Measurements from ENCODE around the gene KCNIP1. TPM values are rescaled to one million over a fixed set of nuclear protein-coding genes. Genes with fewer than 3 reads are reported as not detected.

The KCNIP1 gene
- total and polyA plus RNA-seq, 2 of the 13 experiments (the other 11 are each of a cell fraction or from before 2014, with no cell fraction given), result not detected

- in situ Hi-C loops (cut with HindIII; ENCODE audit: extremely low pct_ligation_motif_present, low pct_unique_long_range_greater_than_20kb) (no loop called here), intact Hi-C loops (cut with micrococcal nuclease; ENCODE audit: unreplicated experiment) (no loop called here)
- FAIRE-seq, result no peak
- no peak for ATAC-seq
- H3K9ac ChIP-seq (ENCODE audit: insufficient read depth, low read depth, low read length), result no peak overlapping the region
- no peaks in the 10 kb centered on the region for H3K36me3 ChIP-seq (replicated peaks in 1 of 2; ENCODE audit: control insufficient read depth in 1 of 2, insufficient read depth in 2 of 2, low read length in 2 of 2)
- CTCF ChIA-PET (ENCODE audit: low intra/inter-chr PET ratio, low total read pairs), result no interaction called here
- H3K4me3 ChIP-seq (replicated peaks in 1 of 3; ENCODE audit: insufficient read depth in 1 of 3, low read depth in 2 of 3, low read length in 3 of 3), result no peak overlapping the region
- no peaks in the 10 kb centered on the region for H3K4me1 ChIP-seq (ENCODE audit: insufficient read depth, low read length)
- peak overlapping the region; percentile 38 for H2AFZ ChIP-seq (ENCODE audit: low read length)
- H3K4me2 ChIP-seq (ENCODE audit: low read depth, low read length), result no peak overlapping the region
- no peak overlapping the region for H3K27ac ChIP-seq (ENCODE audit: extremely low read length, insufficient read depth, low read length)
- no peaks in the 10 kb centered on the region for H3K79me2 ChIP-seq (ENCODE audit: insufficient read depth, low read length)
- POLR2A ChIA-PET, result no interaction called here
- H3K27me3 ChIP-seq (ENCODE audit: control insufficient read depth in 1 of 2, insufficient read depth in 2 of 2, low read length in 2 of 2), result 0 out of 5 replicates have a peak, but pooled peaks cover 0 to 11% of the 10 kb centered on the region in 2 experiments
- BruUV-seq (replicated peaks), result no TSS peak
- 5% methylated on average over 7 of the region's 7 CpGs for WGBS (ENCODE audit: low lambda C conversion rate)
- no peak for DNase-seq (ENCODE audit: low spot score)
- no peaks in the 10 kb centered on the region for H4K20me1 ChIP-seq (ENCODE audit: insufficient read depth, low read length)
- H3K9me3 ChIP-seq (ENCODE audit: low read length), result no peaks in the 10 kb centered on the region
- TF ChIP-seq MAFG (CRISPR knock-in tag; IDR thresholded peaks at IDR 0.05), result no peak
- TF ChIP-seq KIAA2018 (CRISPR knock-in tag; IDR thresholded peaks at IDR 0.05; ENCODE audit: borderline replicate concordance), result no peak
- no peak for TF ChIP-seq NR2F6 (IDR thresholded peaks at IDR 0.05)
- no peak for TF ChIP-seq NR2F6 (CRISPR knock-in tag; IDR thresholded peaks at IDR 0.05)
- no peak for TF ChIP-seq TGIF2 (CRISPR knock-in tag; IDR thresholded peaks at IDR 0.05)
- TF ChIP-seq MLX (CRISPR knock-in tag; IDR thresholded peaks at IDR 0.05), result no peak
- no peak for TF ChIP-seq ZNF614 (CRISPR knock-in tag; IDR thresholded peaks at IDR 0.05; ENCODE audit: borderline replicate concordance)
- no peak for TF ChIP-seq ZBTB49 (CRISPR knock-in tag; IDR thresholded peaks at IDR 0.05; ENCODE audit: borderline replicate concordance)
- TF ChIP-seq STAG1 (CRISPR knock-in tag; IDR thresholded peaks at IDR 0.05), result no peak
- no peak for TF ChIP-seq ZNF556 (CRISPR knock-in tag; IDR thresholded peaks at IDR 0.05; ENCODE audit: borderline replicate concordance)
- no peak for TF ChIP-seq GPN1 (CRISPR knock-in tag; IDR thresholded peaks at IDR 0.05; ENCODE audit: borderline replicate concordance)
These were observed 80.7 kb downstream of the KCNIP1 start for GRCh38 chr5:170584450-170585058.

Data from HepG2 (cell line).